Stomach (tissue), 9 donors: Measurements from ENCODE around the gene SRF. TPM values are rescaled to one million over a fixed set of nuclear protein-coding genes. Genes with fewer than 3 reads are reported as not detected.

Experiments
- DNase-seq, 2 donors: peaks; one replicate each; pipeline versions ENCODE4 v3.0.0 to v3.0.0-alpha.2; 2013 to 2019
- H3K27ac ChIP-seq, 5 donors: fragments of 200-600 bp in 4 of 5; sonication (generic) in 4 of 5; one replicate each; pipeline ENCODE4 v1.5.1; 2013 to 2019; ENCODE audit warnings: mild to moderate bottlenecking in 1 of 5, moderate library complexity in 1 of 5
- H3K27me3 ChIP-seq, 3 donors: fragments of 200-600 bp; sonication (generic); one replicate each; pipeline ENCODE4 v1.5.1; 2017 to 2019; ENCODE audit warnings: mixed run types in 1 of 3
- H3K36me3 ChIP-seq, 4 donors: fragments of 200-600 bp; sonication (generic); 1 replicate in 3 of 4; 2 replicates in 1 of 4; pipeline ENCODE4 v1.5.1; 2016 to 2019
- H3K4me1 ChIP-seq, 4 donors: fragments of 200-600 bp; sonication (generic); one replicate each; pipeline ENCODE4 v1.5.1; 2016 to 2019
- H3K4me3 ChIP-seq, 4 donors: fragments of 200-600 bp; sonication (generic) in 3 of 4; one replicate each; pipeline ENCODE4 v1.5.1; 2016 to 2019; ENCODE audit warnings: mild to moderate bottlenecking in 1 of 4
- H3K9me3 ChIP-seq, 4 donors: fragments of 200-600 bp; sonication (generic); one replicate each; pipeline ENCODE4 v1.5.1; 2016 to 2019
- CTCF ChIP-seq, 7 experiments: fragments of 450-650 bp in 4 of 7; fragments of 200-600 bp in 3 of 7; sonication (generic) in 3 of 7; IDR thresholded peaks; one replicate each; pipeline ENCODE4 v1.5.1; 2016 to 2019; ENCODE audit warnings: antibody characterized with exemption in 7 of 7, control low read depth in 2 of 7, mild to moderate bottlenecking in 1 of 7
- EP300 ChIP-seq: sonication (generic); formaldehyde crosslinking; IDR thresholded peaks from one replicate; pipeline ENCODE4 v1.6.1; 2017; ENCODE audit warnings: antibody characterized with exemption
- POLR2A ChIP-seq, 4 donors: fragments of 450-650 bp; IDR thresholded peaks; one replicate each; pipeline ENCODE4 v1.6.1; 2016; ENCODE audit warnings: antibody characterized with exemption in 4 of 4, control low read depth in 2 of 4, mild to moderate bottlenecking in 1 of 4, moderate library complexity in 1 of 4
- POLR2AphosphoS5 ChIP-seq, 3 donors: sonication (generic); formaldehyde crosslinking; IDR thresholded peaks; one replicate each; pipeline ENCODE4 v1.6.1; 2016; ENCODE audit warnings: antibody characterized with exemption in 3 of 3
- WGBS, 5 donors: extraction: QIAGEN DNeasy Blood & Tissue Kit in 3 of 5; methylation state at CpG; one replicate each; pipeline versions ENCODE4 v1.1.5 to v1.1.7; 2013 to 2018; 5-methylcytosine and 5-hydroxymethylcytosine counted together
- intact Hi-C: fragments of 100-400 bp; cut with DNase I; formaldehyde crosslinking; loops from one replicate; pipeline ENCODE4 v1.15.1; 2023; ENCODE audit warnings: low total_unique reads
- polyA plus RNA-seq, 3 donors: library from polyadenylated mRNA; stranded (reverse); fragments of 200-250 nt; gene quantifications; one replicate each; pipeline ENCODE4 v1.2.3, GENCODE V29; 2013
- total RNA-seq, 5 donors: library from RNA; depleted of rRNA; stranded (reverse); fragments of >200 nt; gene quantifications; one replicate each; pipeline versions ENCODE4 v1.1.0 to v1.2.3, GENCODE V29; 2014 to 2016
- donor health status: healthy with polysubstance abuse.
- donor health status: Bipolar disorder and iron deficiency.
- donor health status: healthy.

SRF gene
- total and polyA plus RNA-seq, 8 donors, result 10.5 to 40.6 (median 24.0) TPM

- DNase-seq, result no peak
- intact Hi-C loops, result no loop called here
- no peak for TF ChIP-seq POLR2AphosphoS5 (IDR thresholded peaks at IDR 0.05)
- no peak for TF ChIP-seq POLR2A (IDR thresholded peaks at IDR 0.05)
- no peak for TF ChIP-seq CTCF (IDR thresholded peaks at IDR 0.05)
- no peak for TF ChIP-seq EP300
- no peaks in the 10 kb centered on the region for H3K27me3 ChIP-seq
- 85 to 89% (median 88%) methylated on average over 11 of the region's 11 CpGs for WGBS, 5 donors
- H3K27ac ChIP-seq, result no peak overlapping the region
- no peak overlapping the region for H3K4me3 ChIP-seq
- no peaks in the 10 kb centered on the region for H3K9me3 ChIP-seq
- peaks cover 15 to 61% (median 52%) of the 10 kb centered on the region in 4 donors for H3K36me3 ChIP-seq
- H3K4me1 ChIP-seq, result no peaks in the 10 kb centered on the region
Measured at GRCh38 chr6:43213431-43213830, 42.4 kb downstream of the SRF start.

- DNase-seq, result no peak
- no peak overlapping the region for H3K27ac ChIP-seq
- 88 to 96% (median 94%) methylated on average over 6 to 8 of the region's 8 CpGs for WGBS, 5 donors
- H3K4me1 ChIP-seq, result no peaks in the 10 kb centered on the region
- peaks cover 15 to 71% (median 64%) of the 10 kb centered on the region in 4 donors for H3K36me3 ChIP-seq
- intact Hi-C loops, result no loop called here
- TF ChIP-seq POLR2A (IDR thresholded peaks at IDR 0.05) (no peak), CTCF (IDR thresholded peaks at IDR 0.05) (no peak), EP300 (no peak), POLR2AphosphoS5 (IDR thresholded peaks at IDR 0.05) (no peak)
- H3K4me3 ChIP-seq, result no peak overlapping the region
- no peaks in the 10 kb centered on the region for H3K27me3 ChIP-seq
- H3K9me3 ChIP-seq, result no peaks in the 10 kb centered on the region
Measured at GRCh38 chr6:43215066-43215465, 44.0 kb downstream of the SRF start.

- Histone ChIP-seq H3K27ac (no peak overlapping the region), H3K4me3 (no peak overlapping the region), H3K36me3 (peaks cover 25 to 83% (median 75%) of the 10 kb centered on the region in 4 donors), H3K27me3 (no peaks in the 10 kb centered on the region), H3K9me3 (no peaks in the 10 kb centered on the region), H3K4me1 (no peaks in the 10 kb centered on the region)
- no peak for DNase-seq
- 90 to 98% (median 91%) methylated on average over 10 to 12 of the region's 12 CpGs for WGBS, 5 donors
- TF ChIP-seq EP300, result no peak
- TF ChIP-seq POLR2A (IDR thresholded peaks at IDR 0.05), result no peak
- no peak for TF ChIP-seq POLR2AphosphoS5 (IDR thresholded peaks at IDR 0.05)
- no peak for TF ChIP-seq CTCF (IDR thresholded peaks at IDR 0.05)
- intact Hi-C loops, result no loop called here
Measured at GRCh38 chr6:43216200-43216599, 45.1 kb downstream of the SRF start.

GRCh38 chr6:43217351-43217750 lies 46.3 kb downstream of the SRF start:
- intact Hi-C loops, result no loop called here
- TF ChIP-seq POLR2AphosphoS5 (IDR thresholded peaks at IDR 0.05) (no peak), EP300 (no peak), CTCF (IDR thresholded peaks at IDR 0.05) (no peak), POLR2A (IDR thresholded peaks at IDR 0.05) (no peak)
- Histone ChIP-seq H3K4me3 (no peak overlapping the region), H3K27me3 (no peaks in the 10 kb centered on the region), H3K27ac (no peak overlapping the region), H3K9me3 (no peaks in the 10 kb centered on the region), H3K36me3 (peaks cover 25 to 94% (median 84%) of the 10 kb centered on the region in 4 donors), H3K4me1 (peaks cover 0 to 6% (median 0%) of the 10 kb centered on the region in 4 donors)
- WGBS, 5 donors, result 79 to 90% (median 88%) methylated on average over 5 of the region's 5 CpGs
- no peak for DNase-seq
